ENCODE measurements around the gene UTF1.

Gene UTF1

GRCh38 chr10:133269367-133269766 is 39.4 kb downstream of the UTF1 start:
- no peak overlapping the region for H3K23ac ChIP-seq (ENCODE audit: low read length)
- H3K36me3 ChIP-seq (ENCODE audit: control insufficient read depth in 1 of 2, insufficient read depth in 2 of 2, low read length in 2 of 2): peaks cover 10 to 19% of the 10 kb centered on the region in 2 experiments
- no peak overlapping the region for H2BK12ac ChIP-seq (ENCODE audit: low read length)
- no peak overlapping the region for H3K4me2 ChIP-seq (ENCODE audit: low read length)
- H3K27me3 ChIP-seq (ENCODE audit: insufficient read depth, low read length): no peaks in the 10 kb centered on the region
- no peaks in the 10 kb centered on the region for H3K79me2 ChIP-seq (ENCODE audit: control insufficient read depth, insufficient read depth, low read length, poor library complexity)
- H4K12ac ChIP-seq (ENCODE audit: low read depth, low read length): no peak overlapping the region
- no peak overlapping the region for H3K4me3 ChIP-seq (ENCODE audit: low read depth, low read length)
- H3K79me1 ChIP-seq (ENCODE audit: low read length): peaks cover 2% of the 10 kb centered on the region
- H3K27ac ChIP-seq (ENCODE audit: low read depth, low read length): no peak overlapping the region
- no peak overlapping the region for H2AFZ ChIP-seq (ENCODE audit: insufficient read depth, low read length, poor library complexity)
- no peak overlapping the region for H3K4ac ChIP-seq (ENCODE audit: low read depth, low read length)
- no CpG with 5 or more reads among the region's 26 CpGs for WGBS (ENCODE audit: extremely low coverage, insufficient coverage, insufficient read length)
- H3K14ac ChIP-seq (ENCODE audit: low read length): no peak overlapping the region
- no peaks in the 10 kb centered on the region for H3K4me1 ChIP-seq (ENCODE audit: control insufficient read depth in 1 of 2, insufficient read depth in 2 of 2, low read length in 2 of 2)
- no peak overlapping the region for H3K9ac ChIP-seq (ENCODE audit: low read length)
- no peak overlapping the region for H4K8ac ChIP-seq (ENCODE audit: low read depth, low read length)
- H2AK5ac ChIP-seq (ENCODE audit: low read length): no peak overlapping the region
- no peak overlapping the region for H2BK120ac ChIP-seq (ENCODE audit: insufficient read depth, low read length, poor library complexity)
- H4K91ac ChIP-seq (ENCODE audit: low read depth, low read length): no peak overlapping the region
- H3K9me3 ChIP-seq (ENCODE audit: insufficient read depth, low read depth, low read length): no peaks in the 10 kb centered on the region
- no peak overlapping the region for H3K18ac ChIP-seq (ENCODE audit: low read length)
- DNase-seq: no peak
- no peak overlapping the region for H2BK5ac ChIP-seq (ENCODE audit: low read depth, low read length, poor library complexity)

DNA sequence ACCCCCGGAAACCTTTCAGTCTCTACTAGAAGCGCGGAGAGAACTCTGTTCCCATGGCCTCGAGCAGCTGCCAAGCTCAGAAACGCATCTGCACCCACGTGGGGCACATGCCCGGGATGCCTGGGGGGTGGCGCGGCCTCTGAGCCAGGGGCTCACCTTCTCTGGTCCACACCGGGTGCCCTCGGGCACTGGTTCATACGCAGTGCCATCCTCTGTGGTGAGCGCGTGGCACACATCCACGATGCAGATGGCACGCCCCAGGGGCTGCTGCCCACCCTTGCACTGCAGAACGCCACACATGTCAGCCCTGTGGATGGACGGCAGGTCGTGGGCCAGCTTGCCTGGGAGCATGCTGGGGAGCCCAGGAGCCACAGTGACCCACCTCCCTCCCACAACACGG is 40.2 kb downstream of the UTF1 start:
- no peak overlapping the region for H3K4me3 ChIP-seq (ENCODE audit: low read depth, low read length)
- peaks cover 5% of the 10 kb centered on the region for H3K79me1 ChIP-seq (ENCODE audit: low read length)
- no peak overlapping the region for H3K9ac ChIP-seq (ENCODE audit: low read length)
- no peak overlapping the region for H3K23ac ChIP-seq (ENCODE audit: low read length)
- no peaks in the 10 kb centered on the region for H3K27me3 ChIP-seq (ENCODE audit: insufficient read depth, low read length)
- no peak overlapping the region for H2AFZ ChIP-seq (ENCODE audit: insufficient read depth, low read length, poor library complexity)
- H2BK12ac ChIP-seq (ENCODE audit: low read length): no peak overlapping the region
- H3K36me3 ChIP-seq (ENCODE audit: control insufficient read depth in 1 of 2, insufficient read depth in 2 of 2, low read length in 2 of 2): peaks cover 10 to 19% of the 10 kb centered on the region in 2 experiments
- no peak for DNase-seq
- no peak overlapping the region for H2AK5ac ChIP-seq (ENCODE audit: low read length)
- no peak overlapping the region for H3K4me2 ChIP-seq (ENCODE audit: low read length)
- H3K9me3 ChIP-seq (ENCODE audit: insufficient read depth, low read depth, low read length): no peaks in the 10 kb centered on the region
- no peak overlapping the region for H3K27ac ChIP-seq (ENCODE audit: low read depth, low read length)
- peaks cover 0 to 5% of the 10 kb centered on the region in 2 experiments for H3K4me1 ChIP-seq (ENCODE audit: control insufficient read depth in 1 of 2, insufficient read depth in 2 of 2, low read length in 2 of 2)
- H3K79me2 ChIP-seq (ENCODE audit: control insufficient read depth, insufficient read depth, low read length, poor library complexity): no peaks in the 10 kb centered on the region
- no peak overlapping the region for H2BK120ac ChIP-seq (ENCODE audit: insufficient read depth, low read length, poor library complexity)
- H3K14ac ChIP-seq (ENCODE audit: low read length): no peak overlapping the region
- no peak overlapping the region for H3K18ac ChIP-seq (ENCODE audit: low read length)
- H3K4ac ChIP-seq (ENCODE audit: low read depth, low read length): no peak overlapping the region
- H4K8ac ChIP-seq (ENCODE audit: low read depth, low read length): no peak overlapping the region
- H4K12ac ChIP-seq (ENCODE audit: low read depth, low read length): no peak overlapping the region
- H2BK5ac ChIP-seq (ENCODE audit: low read depth, low read length, poor library complexity): no peak overlapping the region
- WGBS (ENCODE audit: extremely low coverage, insufficient coverage, insufficient read length): no CpG with 5 or more reads among the region's 20 CpGs
- H4K91ac ChIP-seq (ENCODE audit: low read depth, low read length): no peak overlapping the region

GRCh38 chr10:133270773-133271297 is 40.8 kb downstream of the UTF1 start:
- Histone ChIP-seq H3K14ac (ENCODE audit: low read length) (no peak overlapping the region), H4K12ac (ENCODE audit: low read depth, low read length) (no peak overlapping the region), H2AK5ac (ENCODE audit: low read length) (no peak overlapping the region), H2BK120ac (ENCODE audit: insufficient read depth, low read length, poor library complexity) (no peak overlapping the region), H3K23ac (ENCODE audit: low read length) (no peak overlapping the region), H3K79me1 (ENCODE audit: low read length) (peaks cover 5% of the 10 kb centered on the region), H2BK5ac (ENCODE audit: low read depth, low read length, poor library complexity) (no peak overlapping the region), H4K91ac (ENCODE audit: low read depth, low read length) (no peak overlapping the region), H3K4me2 (ENCODE audit: low read length) (no peak overlapping the region), H3K79me2 (ENCODE audit: control insufficient read depth, insufficient read depth, low read length, poor library complexity) (no peaks in the 10 kb centered on the region), H4K8ac (ENCODE audit: low read depth, low read length) (no peak overlapping the region), H3K36me3 (ENCODE audit: control insufficient read depth in 1 of 2, insufficient read depth in 2 of 2, low read length in 2 of 2) (peaks cover 10 to 19% of the 10 kb centered on the region in 2 experiments), H2BK12ac (ENCODE audit: low read length) (no peak overlapping the region), H3K9ac (ENCODE audit: low read length) (no peak overlapping the region), H2AFZ (ENCODE audit: insufficient read depth, low read length, poor library complexity) (no peak overlapping the region), H3K18ac (ENCODE audit: low read length) (no peak overlapping the region), H3K4me3 (ENCODE audit: low read depth, low read length) (no peak overlapping the region), H3K4ac (ENCODE audit: low read depth, low read length) (no peak overlapping the region), H3K27ac (ENCODE audit: low read depth, low read length) (no peak overlapping the region), H3K4me1 (ENCODE audit: control insufficient read depth in 1 of 2, insufficient read depth in 2 of 2, low read length in 2 of 2) (peaks cover 2 to 5% of the 10 kb centered on the region in 2 experiments), H3K27me3 (ENCODE audit: insufficient read depth, low read length) (no peaks in the 10 kb centered on the region), H3K9me3 (ENCODE audit: insufficient read depth, low read depth, low read length) (no peaks in the 10 kb centered on the region)
- DNase-seq: no peak
- WGBS (ENCODE audit: extremely low coverage, insufficient coverage, insufficient read length): no CpG with 5 or more reads among the region's 19 CpGs

DNA sequence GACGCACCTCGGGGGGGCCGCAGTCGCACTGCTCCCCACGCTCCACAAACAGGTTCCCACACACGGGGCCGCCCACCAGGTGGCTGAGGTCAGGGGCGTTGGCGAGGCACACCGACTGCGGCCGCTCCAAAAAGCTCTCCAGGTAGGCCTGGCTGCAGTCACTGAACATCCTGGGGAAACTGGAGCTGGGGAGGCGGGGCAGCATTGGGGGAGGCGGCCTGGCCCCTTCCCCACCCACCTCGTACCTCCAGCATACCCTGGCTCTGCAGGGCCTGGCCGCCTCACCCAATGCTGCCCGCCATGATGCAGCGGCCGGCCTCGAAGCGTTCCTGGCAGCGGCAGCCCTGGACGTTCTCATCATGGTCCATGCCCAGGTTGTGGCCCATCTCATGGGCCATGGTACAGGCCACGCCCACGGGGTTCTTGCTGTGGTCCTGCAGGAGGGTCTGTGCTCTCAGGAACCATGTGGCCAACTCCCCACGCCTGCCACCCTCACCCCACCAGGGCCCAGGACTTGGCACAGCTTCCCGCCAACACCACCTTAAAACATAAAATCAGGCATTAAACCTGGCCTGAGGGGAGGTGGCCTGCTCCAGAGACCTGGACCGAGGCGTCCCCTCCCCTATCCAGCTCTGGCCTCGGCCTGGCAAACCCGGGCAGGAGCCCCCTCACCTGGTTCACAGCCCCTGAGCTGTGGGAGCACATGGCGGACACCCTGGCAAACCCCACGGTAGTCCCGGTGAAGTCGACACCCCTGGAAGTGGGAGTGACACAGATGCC is 41.7 kb downstream of the UTF1 start:
- H3K9ac ChIP-seq (ENCODE audit: low read length): no peak overlapping the region
- WGBS (ENCODE audit: extremely low coverage, insufficient coverage, insufficient read length): no CpG with 5 or more reads among the region's 35 CpGs
- H2AFZ ChIP-seq (ENCODE audit: insufficient read depth, low read length, poor library complexity): no peak overlapping the region
- H3K27me3 ChIP-seq (ENCODE audit: insufficient read depth, low read length): no peaks in the 10 kb centered on the region
- H3K4me1 ChIP-seq (ENCODE audit: control insufficient read depth in 1 of 2, insufficient read depth in 2 of 2, low read length in 2 of 2): peaks cover 10 to 12% of the 10 kb centered on the region in 2 experiments
- no peak overlapping the region for H2BK120ac ChIP-seq (ENCODE audit: insufficient read depth, low read length, poor library complexity)
- H3K79me1 ChIP-seq (ENCODE audit: low read length): peaks cover 11% of the 10 kb centered on the region
- H4K8ac ChIP-seq (ENCODE audit: low read depth, low read length): no peak overlapping the region
- no peak overlapping the region for H2BK12ac ChIP-seq (ENCODE audit: low read length)
- no peak overlapping the region for H4K91ac ChIP-seq (ENCODE audit: low read depth, low read length)
- no peak overlapping the region for H3K4ac ChIP-seq (ENCODE audit: low read depth, low read length)
- no peak overlapping the region for H3K27ac ChIP-seq (ENCODE audit: low read depth, low read length)
- DNase-seq: no peak
- no peak overlapping the region for H3K23ac ChIP-seq (ENCODE audit: low read length)
- H4K12ac ChIP-seq (ENCODE audit: low read depth, low read length): no peak overlapping the region
- no peak overlapping the region for H3K4me3 ChIP-seq (ENCODE audit: low read depth, low read length)
- no peak overlapping the region for H3K4me2 ChIP-seq (ENCODE audit: low read length)
- no peak overlapping the region for H2BK5ac ChIP-seq (ENCODE audit: low read depth, low read length, poor library complexity)
- H3K79me2 ChIP-seq (ENCODE audit: control insufficient read depth, insufficient read depth, low read length, poor library complexity): no peaks in the 10 kb centered on the region
- no peak overlapping the region for H3K18ac ChIP-seq (ENCODE audit: low read length)
- H3K9me3 ChIP-seq (ENCODE audit: insufficient read depth, low read depth, low read length): no peaks in the 10 kb centered on the region
- H3K14ac ChIP-seq (ENCODE audit: low read length): no peak overlapping the region
- H3K36me3 ChIP-seq (ENCODE audit: control insufficient read depth in 1 of 2, insufficient read depth in 2 of 2, low read length in 2 of 2): peaks cover 10 to 16% of the 10 kb centered on the region in 2 experiments
- no peak overlapping the region for H2AK5ac ChIP-seq (ENCODE audit: low read length)
